GM21737 (cell line): ENCODE measurements around the gene RASGRP2.

Experiments used
- ATAC-seq: cut with Tn5 transposase; IDR thresholded peaks from one replicate; pipeline ENCODE4 v1.9.1; 2021; ENCODE audit warnings: mild to moderate bottlenecking, moderate library complexity; ENCODE audit not compliant: unreplicated experiment

Gene RASGRP2

GRCh38 chr11:64757549-64758329 is 13.8 kb upstream of the RASGRP2 start:
- no peak for ATAC-seq

- ATAC-seq, result no peak
Measured at GRCh38 chr11:64755681-64756361, 11.9 kb upstream of the RASGRP2 start.

GRCh38 chr11:64754919-64755662 is 11.1 kb upstream of the RASGRP2 start:
- no peak for ATAC-seq

- ATAC-seq, result no peak
Measured at GRCh38 chr11:64754124-64754918, 10.4 kb upstream of the RASGRP2 start.

GRCh38 chr11:64753380-64754123 is 9.6 kb upstream of the RASGRP2 start:
- ATAC-seq, result no peak

GRCh38 chr11:64753019-64753379 is 9.1 kb upstream of the RASGRP2 start:
- no peak for ATAC-seq

- ATAC-seq, result no peak
Measured at GRCh38 chr11:64752175-64752970, 8.4 kb upstream of the RASGRP2 start.

GRCh38 chr11:64751580-64751979 is 7.6 kb upstream of the RASGRP2 start:
- no peak for ATAC-seq

- no peak for ATAC-seq
Measured at GRCh38 chr11:64751136-64751535, 7.2 kb upstream of the RASGRP2 start.

- no peak for ATAC-seq
Measured at GRCh38 chr11:64750361-64751054, 6.6 kb upstream of the RASGRP2 start.

- no peak for ATAC-seq
Measured at GRCh38 chr11:64747961-64748665, 4.2 kb upstream of the RASGRP2 start.

GRCh38 chr11:64746486-64746885 is 2.5 kb upstream of the RASGRP2 start:
- no peak for ATAC-seq

- ATAC-seq, result no peak
Measured at GRCh38 chr11:64745521-64746328, 1.8 kb upstream of the RASGRP2 start.

GRCh38 chr11:64745189-64745520 is 1.2 kb upstream of the RASGRP2 start:
- ATAC-seq, result no peak

- ATAC-seq, result no peak
Measured at GRCh38 chr11:64744544-64745188, 724 bp upstream of the RASGRP2 start.

GRCh38 chr11:64742889-64743590 is 902 bp downstream of the RASGRP2 start:
- no peak for ATAC-seq
